ENCODE results near the gene SEPHS2.

- TF ChIP-seq CTCF (IDR thresholded peaks at IDR 0.05) (no peak), POLR2AphosphoS5 (IDR thresholded peaks at IDR 0.05) (no peak)
Measured at GRCh38 chr16:30416624-30417528, 28.8 kb downstream of the SEPHS2 start.

Data from gastroesophageal sphincter (tissue), 3 donors.